GM21360 (cell line): ENCODE measurements around the gene SAT2.
"Not testable (repeated sequence)": the region's sequence is repeated elsewhere in the genome, so short reads cannot be mapped to it uniquely, and the experiment has no call there.

ENCODE experiments used
- ATAC-seq: cut with Tn5 transposase; IDR thresholded peaks from one replicate; pipeline ENCODE4 v1.9.1; 2021; ENCODE audit warnings: mild to moderate bottlenecking, moderate library complexity; ENCODE audit not compliant: unreplicated experiment

SAT2 gene

GRCh38 chr17:7634384-7634783, 6.8 kb upstream of the SAT2 start:
- no peak for ATAC-seq

GRCh38 chr17:7633093-7633492, 5.5 kb upstream of the SAT2 start:
- ATAC-seq, result no peak

DNA sequence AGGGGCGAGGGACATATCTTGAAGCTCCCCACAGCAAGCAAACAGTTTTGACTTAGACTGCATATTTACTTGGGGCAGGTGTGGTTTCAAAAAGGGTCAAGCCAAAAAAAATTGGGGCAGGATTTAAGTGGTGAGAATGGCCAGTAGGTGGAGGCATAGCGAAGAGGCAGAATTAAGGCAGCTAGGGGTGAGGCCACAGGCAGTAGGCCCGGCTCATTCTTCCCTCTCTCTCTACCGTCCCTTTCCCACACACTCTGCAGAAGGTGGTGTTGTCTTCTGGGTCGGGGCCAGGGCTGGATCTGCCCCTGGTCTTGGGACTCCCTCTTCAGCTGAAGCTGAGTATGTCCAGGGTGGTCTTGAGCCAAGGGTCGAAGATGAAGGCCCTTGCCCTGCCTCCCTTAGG, 4.9 kb upstream of the SAT2 start:
- ATAC-seq, result no peak

- no peak for ATAC-seq
These were observed 4.1 kb upstream of the SAT2 start for GRCh38 chr17:7631398-7632380.

GRCh38 chr17:7629939-7630571, 2.4 kb upstream of the SAT2 start, which contains the start of gene SHBG:
Gene SHBG, plus strand, starts transcription at chr17:7630135. Its CDS starts 38 bp downstream, at chr17:7630173.
- ATAC-seq, result no peak

- ATAC-seq, result no peak
These were observed 718 bp downstream of the SAT2 start for GRCh38 chr17:7626956-7627249.

DNA sequence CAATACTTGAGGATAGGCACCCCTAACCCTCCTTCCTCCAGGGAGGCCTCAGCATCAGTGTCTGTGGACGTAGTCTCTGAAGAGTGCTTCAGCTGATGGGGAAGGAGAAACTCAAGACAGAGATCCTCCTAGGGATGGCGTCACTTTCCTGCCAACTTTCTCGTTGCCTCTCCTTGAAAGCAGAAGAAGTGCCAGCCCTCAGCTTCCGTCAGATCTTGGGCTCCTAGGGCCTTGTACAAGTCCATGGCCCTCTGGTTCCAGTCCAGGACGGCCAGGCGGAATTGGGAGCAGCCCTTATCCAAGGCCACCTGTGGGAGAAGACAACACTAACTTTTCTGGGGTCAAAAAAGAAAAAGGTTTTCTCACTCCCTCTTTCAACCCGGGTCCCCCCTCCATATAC, 1.3 kb downstream of the SAT2 start:
- no peak for ATAC-seq

DNA sequence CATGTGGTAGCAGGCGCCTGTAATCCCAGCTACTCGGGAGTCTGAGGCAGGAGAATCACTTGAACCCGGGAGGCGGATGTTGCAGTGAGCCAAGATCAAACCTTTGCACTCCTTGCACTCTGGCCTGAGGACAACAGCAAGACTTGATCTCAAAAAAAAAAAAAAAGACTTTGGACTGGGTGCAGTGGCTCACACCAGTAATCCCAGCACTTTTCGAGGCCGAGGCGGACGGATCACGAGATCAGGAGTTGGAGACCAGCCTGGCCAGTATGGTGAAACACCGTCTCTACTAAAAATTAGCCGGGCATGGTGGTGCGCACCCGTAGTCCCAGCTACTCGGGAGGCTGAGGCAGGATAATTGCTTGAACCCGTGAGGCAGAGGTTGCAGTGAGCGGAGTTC, 1.9 kb downstream of the SAT2 start:
- not testable (repeated sequence) for ATAC-seq

DNA sequence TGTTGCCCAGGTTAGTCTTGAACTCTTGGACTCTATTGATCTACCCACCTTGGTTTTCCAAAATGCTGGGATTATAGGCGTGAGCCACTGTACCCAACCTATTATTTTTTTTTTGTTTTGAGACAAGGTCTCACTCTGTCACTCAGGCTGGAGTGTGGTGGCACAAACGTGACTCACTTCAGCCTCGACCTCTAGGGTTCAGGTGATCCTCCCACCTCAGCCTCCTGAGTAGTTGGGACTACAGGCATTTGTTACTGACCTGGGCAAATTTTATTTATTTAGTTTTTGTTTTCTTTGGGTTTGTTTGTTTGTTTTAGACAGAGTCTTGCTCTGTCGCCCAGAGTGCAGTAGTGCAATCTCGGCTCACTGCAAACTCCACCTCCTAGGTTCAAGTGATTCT, 4.0 kb downstream of the SAT2 start:
- ATAC-seq, result no peak

DNA sequence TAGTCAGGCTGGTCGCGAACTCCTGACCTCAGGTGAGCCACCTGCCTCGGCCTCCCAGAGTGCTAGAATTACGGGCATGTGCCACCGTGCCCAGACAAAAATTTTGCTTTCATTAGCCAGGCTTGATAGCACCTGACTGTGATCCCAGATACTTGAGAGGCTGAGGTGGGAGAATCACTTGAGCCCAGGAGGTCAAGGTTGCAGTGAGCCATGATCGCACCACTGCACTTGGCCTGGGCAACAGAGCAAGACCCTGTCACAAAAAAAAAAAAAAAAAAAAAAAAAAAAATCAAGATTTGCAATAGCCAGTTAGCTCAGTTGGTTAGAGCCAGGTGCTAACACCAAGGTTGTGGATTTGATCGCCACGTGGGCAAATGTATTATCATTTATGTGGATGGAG, 6.8 kb downstream of the SAT2 start:
- ATAC-seq, result no peak

- no peak for ATAC-seq
These were observed 9.0 kb downstream of the SAT2 start for GRCh38 chr17:7618608-7619007.

GRCh38 chr17:7615265-7615747, 12.3 kb downstream of the SAT2 start:
- ATAC-seq, result no peak

DNA sequence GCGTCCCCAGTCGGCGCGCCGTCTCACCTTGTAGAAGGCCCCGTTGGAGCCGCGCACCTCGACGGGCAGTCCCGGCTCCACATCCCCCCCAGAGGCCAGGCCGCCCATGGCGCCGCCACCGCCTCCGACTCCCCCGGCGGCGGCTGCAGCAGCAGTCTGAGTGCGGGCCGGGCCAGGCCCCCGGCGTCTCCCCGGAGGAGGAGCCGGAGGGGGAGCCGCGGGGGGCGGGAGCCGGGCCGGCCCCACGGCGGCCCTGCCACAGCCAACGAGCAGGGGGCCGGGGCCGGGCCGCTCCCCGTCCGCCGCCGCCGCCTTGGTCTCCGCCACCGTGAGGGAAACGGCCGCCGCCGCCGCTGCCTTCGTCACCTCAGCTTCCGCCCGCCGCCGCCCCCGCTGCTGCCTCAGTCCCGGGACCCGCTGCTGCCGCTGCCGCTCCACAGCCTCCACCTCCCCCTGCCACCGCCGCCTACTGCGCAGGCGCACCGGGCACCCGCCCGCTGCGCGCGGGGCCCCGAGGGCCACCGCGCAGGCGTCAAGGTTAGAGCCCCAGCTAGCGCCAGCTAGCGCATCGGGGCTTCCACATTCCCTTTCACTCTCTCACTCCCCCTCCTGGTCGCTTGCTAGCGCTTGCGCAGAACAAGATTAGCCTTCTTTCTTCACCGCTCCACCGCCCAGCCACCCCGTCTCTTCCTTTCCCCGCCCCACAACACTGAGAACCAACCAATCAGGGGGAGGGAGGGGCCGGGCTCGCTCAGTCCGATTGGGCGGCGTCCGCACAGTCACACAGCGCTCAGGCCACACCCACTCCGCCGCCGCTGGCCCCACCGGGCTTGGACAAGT, 13.0 kb downstream of the SAT2 start, which contains the start of gene FXR2:
FXR2 (minus strand) TSS at position 473 of the 840 bp plus-strand sequence; CDS start at position 108, 365 bp downstream.
- ATAC-seq, result peak; percentile 78

DNA sequence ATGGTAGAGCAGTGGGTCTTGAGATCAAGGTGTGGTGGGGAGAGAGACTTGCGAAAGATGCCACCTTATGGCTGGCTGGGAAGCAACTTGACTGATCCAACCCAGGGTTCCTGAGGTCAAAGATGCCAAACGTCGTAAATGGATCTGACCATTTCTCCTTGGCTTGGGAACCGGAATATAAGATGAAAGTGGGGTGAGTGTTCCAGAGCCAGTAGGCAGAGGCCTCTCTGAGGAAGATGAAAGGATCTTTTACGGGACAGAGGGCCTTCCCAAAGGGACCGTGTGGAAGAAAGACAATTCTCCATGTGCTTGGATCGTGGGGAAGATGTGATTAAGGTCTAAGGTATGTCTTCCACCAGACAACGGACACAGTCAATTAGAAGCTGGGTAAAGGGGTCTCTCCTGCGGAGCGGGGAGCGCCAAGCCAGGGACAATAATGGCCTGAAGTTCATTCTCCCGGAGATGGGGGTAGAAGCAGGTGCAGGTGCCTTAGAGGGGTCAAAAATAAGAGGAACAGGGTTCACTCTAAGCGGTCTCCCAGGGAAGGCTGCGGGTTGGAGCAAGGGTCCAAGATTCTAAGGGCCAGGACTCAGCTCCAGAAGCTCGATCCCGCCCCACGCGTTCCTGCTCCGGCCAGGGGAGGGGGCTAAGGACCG, 13.7 kb downstream of the SAT2 start:
- no peak for ATAC-seq

GRCh38 chr17:7612294-7612640, 15.4 kb downstream of the SAT2 start:
- no peak for ATAC-seq

- no peak for ATAC-seq
These were observed 15.9 kb downstream of the SAT2 start for GRCh38 chr17:7611635-7612293.

DNA sequence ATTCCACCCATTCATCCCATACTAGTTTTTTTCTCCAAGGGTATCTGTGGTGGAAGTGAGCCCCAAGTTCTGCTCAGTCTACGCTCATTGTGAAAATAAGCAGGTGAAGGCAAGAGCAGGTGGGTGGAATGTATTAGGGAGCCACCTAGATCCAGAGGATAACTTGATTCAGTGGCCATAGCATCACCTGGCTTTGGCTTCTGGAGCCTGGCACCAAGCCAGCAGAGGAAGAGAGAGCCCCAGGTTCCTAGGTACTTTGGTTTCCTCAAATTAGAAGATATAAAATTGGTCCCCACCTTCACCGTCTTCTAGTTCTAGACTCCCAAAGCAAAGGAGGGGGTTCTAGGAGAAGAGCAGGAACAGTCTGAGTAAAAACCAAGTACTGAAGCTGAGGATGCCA, 17.0 kb downstream of the SAT2 start:
- ATAC-seq, result no peak

DNA sequence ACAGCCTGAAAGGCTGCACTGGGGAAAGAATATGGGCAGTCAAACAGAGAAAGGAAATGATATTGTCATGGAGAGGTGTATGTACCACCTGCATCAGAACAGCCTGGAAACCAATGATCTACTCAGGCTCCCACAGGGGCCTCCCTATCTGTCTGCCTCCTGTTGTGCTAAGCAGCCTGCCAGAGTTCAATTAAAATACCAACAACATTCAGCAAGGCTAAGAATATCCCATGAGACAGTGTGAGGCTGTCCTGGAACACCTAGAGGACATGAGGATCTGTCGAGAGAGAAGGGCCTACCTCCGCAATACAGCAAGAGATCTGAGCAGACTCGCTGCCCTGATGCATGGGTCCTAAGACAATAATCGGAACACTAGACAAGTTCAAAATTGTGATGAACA, 21.3 kb downstream of the SAT2 start:
- ATAC-seq, result no peak

GRCh38 chr17:7597561-7597960, 30.1 kb downstream of the SAT2 start:
- not testable (repeated sequence) for ATAC-seq

- no peak for ATAC-seq
These were observed 34.3 kb downstream of the SAT2 start for GRCh38 chr17:7593296-7593695.
